ENCODE results near the gene SGO2. TPM values are rescaled to one million over a fixed set of nuclear protein-coding genes. Genes with fewer than 3 reads are reported as not detected.

SGO2 gene
- total RNA-seq, 1 experiment from 2014 or later = 20.1 TPM

GRCh38 chr2:200618054-200618419 is 92.0 kb downstream of the SGO2 start:
- no peaks in the 10 kb centered on the region for H3K36me3 ChIP-seq (ENCODE audit: control insufficient read depth, insufficient read depth, low read length)
- Mint-ChIP-seq H3K9me3 (ENCODE audit: unreplicated experiment) (no peaks in the 10 kb centered on the region), H3K36me3 (ENCODE audit: insufficient read depth, unreplicated experiment) (no peaks in the 10 kb centered on the region), H3K27ac (ENCODE audit: unreplicated experiment) (no peak overlapping the region), H3K4me1 (ENCODE audit: low read depth, unreplicated experiment) (peaks cover 7% of the 10 kb centered on the region), H3K4me3 (ENCODE audit: unreplicated experiment) (no peak overlapping the region), H3K27me3 (ENCODE audit: insufficient read depth, unreplicated experiment) (no peaks in the 10 kb centered on the region)
- H3K4me3 ChIP-seq (ENCODE audit: low read depth, low read length) = no peak overlapping the region
- H3K4me1 ChIP-seq = no peaks in the 10 kb centered on the region
- no peaks in the 10 kb centered on the region for H3K9me3 ChIP-seq
- no peak for TF ChIP-seq CTCF (IDR thresholded peaks at IDR 0.05; ENCODE audit: insufficient read depth in 1 of 2, low read depth in 1 of 2, low read length in 1 of 2, severe bottlenecking in 1 of 2, unreplicated experiment in 1 of 2)
- H3K27me3 ChIP-seq (replicated peaks; ENCODE audit: control insufficient read depth, insufficient read depth, low read length) = no peaks in the 10 kb centered on the region
- POLR2A ChIA-PET = no interaction called here
- CTCF ChIA-PET = interaction anchor here (0.9 to 1.2 kb wide), 4 partner anchors 39 to 95 kb away, joined by 3 to 8 read pairs (median 5); no protein-coding TSS in a partner anchor
- no peak for DNase-seq
- no TSS peak for BruUV-seq (replicated peaks)
- intact Hi-C loops (cut with micrococcal nuclease; ENCODE audit: unreplicated experiment) = loop anchor here (1.0 to 2.0 kb wide), 3 partner anchors 39 to 85 kb away; no protein-coding TSS in a partner anchor

- Histone ChIP-seq H3K27me3 (replicated peaks; ENCODE audit: control insufficient read depth, insufficient read depth, low read length) (no peaks in the 10 kb centered on the region), H3K4me3 (ENCODE audit: low read depth, low read length) (no peak overlapping the region), H3K4me1 (no peaks in the 10 kb centered on the region), H3K36me3 (ENCODE audit: control insufficient read depth, insufficient read depth, low read length) (no peaks in the 10 kb centered on the region), H3K9me3 (no peaks in the 10 kb centered on the region)
- H3K27ac Mint-ChIP-seq (ENCODE audit: unreplicated experiment) = no peak overlapping the region
- ChIA-PET POLR2A (no interaction called here), CTCF (interaction anchor here (0.9 to 1.2 kb wide), 4 partner anchors 40 to 95 kb away, joined by 3 to 8 read pairs (median 5); no protein-coding TSS in a partner anchor)
- peaks cover 7% of the 10 kb centered on the region for H3K4me1 Mint-ChIP-seq (ENCODE audit: low read depth, unreplicated experiment)
- H3K27me3 Mint-ChIP-seq (ENCODE audit: insufficient read depth, unreplicated experiment) = no peaks in the 10 kb centered on the region
- no peaks in the 10 kb centered on the region for H3K36me3 Mint-ChIP-seq (ENCODE audit: insufficient read depth, unreplicated experiment)
- no peaks in the 10 kb centered on the region for H3K9me3 Mint-ChIP-seq (ENCODE audit: unreplicated experiment)
- intact Hi-C loops (cut with micrococcal nuclease; ENCODE audit: unreplicated experiment) = loop anchor here (1.0 to 2.0 kb wide), 3 partner anchors 40 to 85 kb away; no protein-coding TSS in a partner anchor
- no TSS peak for BruUV-seq (replicated peaks)
- DNase-seq = peak in 1 of 2 experiments; percentile 30
- no peak overlapping the region for H3K4me3 Mint-ChIP-seq (ENCODE audit: unreplicated experiment)
- TF ChIP-seq CTCF (IDR thresholded peaks at IDR 0.05; ENCODE audit: insufficient read depth in 1 of 2, low read depth in 1 of 2, low read length in 1 of 2, severe bottlenecking in 1 of 2, unreplicated experiment in 1 of 2) = peak in 1 of 2 experiments; percentile 55
Measured at GRCh38 chr2:200618590-200619021, 92.6 kb downstream of the SGO2 start.

- H3K9me3 ChIP-seq = no peaks in the 10 kb centered on the region
- DNase-seq = no peak
- ChIA-PET POLR2A (no interaction called here), CTCF (interaction anchor here (0.9 to 1.2 kb wide), 4 partner anchors 41 to 94 kb away, joined by 3 to 8 read pairs (median 5); no protein-coding TSS in a partner anchor)
- no peaks in the 10 kb centered on the region for H3K4me1 ChIP-seq
- no peaks in the 10 kb centered on the region for H3K27me3 Mint-ChIP-seq (ENCODE audit: insufficient read depth, unreplicated experiment)
- intact Hi-C loops (cut with micrococcal nuclease; ENCODE audit: unreplicated experiment) = loop anchor here (2.0 kb wide), 1 partner anchor 40 kb away; no protein-coding TSS in a partner anchor
- no peak overlapping the region for H3K4me3 ChIP-seq (ENCODE audit: low read depth, low read length)
- no peak overlapping the region for H3K27ac Mint-ChIP-seq (ENCODE audit: unreplicated experiment)
- H3K9me3 Mint-ChIP-seq (ENCODE audit: unreplicated experiment) = no peaks in the 10 kb centered on the region
- H3K4me3 Mint-ChIP-seq (ENCODE audit: unreplicated experiment) = no peak overlapping the region
- no peaks in the 10 kb centered on the region for H3K36me3 Mint-ChIP-seq (ENCODE audit: insufficient read depth, unreplicated experiment)
- no peaks in the 10 kb centered on the region for H3K36me3 ChIP-seq (ENCODE audit: control insufficient read depth, insufficient read depth, low read length)
- BruUV-seq (replicated peaks) = no TSS peak
- TF ChIP-seq CTCF (IDR thresholded peaks at IDR 0.05; ENCODE audit: insufficient read depth in 1 of 2, low read depth in 1 of 2, low read length in 1 of 2, severe bottlenecking in 1 of 2, unreplicated experiment in 1 of 2) = no peak
- H3K4me1 Mint-ChIP-seq (ENCODE audit: low read depth, unreplicated experiment) = peaks cover 7% of the 10 kb centered on the region
- H3K27me3 ChIP-seq (replicated peaks; ENCODE audit: control insufficient read depth, insufficient read depth, low read length) = no peaks in the 10 kb centered on the region
Measured at GRCh38 chr2:200619279-200619678, 93.3 kb downstream of the SGO2 start.
